ENCODE measurements around the gene CLMP.

GRCh38 chr11:123110397-123110796 is 84.7 kb downstream of the CLMP start:
- TF ChIP-seq, protein P1, sequence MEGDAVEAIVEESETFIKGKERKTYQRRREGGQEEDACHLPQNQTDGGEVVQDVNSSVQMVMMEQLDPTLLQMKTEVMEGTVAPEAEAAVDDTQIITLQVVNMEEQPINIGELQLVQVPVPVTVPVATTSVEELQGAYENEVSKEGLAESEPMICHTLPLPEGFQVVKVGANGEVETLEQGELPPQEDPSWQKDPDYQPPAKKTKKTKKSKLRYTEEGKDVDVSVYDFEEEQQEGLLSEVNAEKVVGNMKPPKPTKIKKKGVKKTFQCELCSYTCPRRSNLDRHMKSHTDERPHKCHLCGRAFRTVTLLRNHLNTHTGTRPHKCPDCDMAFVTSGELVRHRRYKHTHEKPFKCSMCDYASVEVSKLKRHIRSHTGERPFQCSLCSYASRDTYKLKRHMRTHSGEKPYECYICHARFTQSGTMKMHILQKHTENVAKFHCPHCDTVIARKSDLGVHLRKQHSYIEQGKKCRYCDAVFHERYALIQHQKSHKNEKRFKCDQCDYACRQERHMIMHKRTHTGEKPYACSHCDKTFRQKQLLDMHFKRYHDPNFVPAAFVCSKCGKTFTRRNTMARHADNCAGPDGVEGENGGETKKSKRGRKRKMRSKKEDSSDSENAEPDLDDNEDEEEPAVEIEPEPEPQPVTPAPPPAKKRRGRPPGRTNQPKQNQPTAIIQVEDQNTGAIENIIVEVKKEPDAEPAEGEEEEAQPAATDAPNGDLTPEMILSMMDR (IDR thresholded peaks at IDR 0.05; ENCODE audit: low read length): no peak
- no peak for TF ChIP-seq EZH2 (IDR thresholded peaks at IDR 0.05; ENCODE audit: borderline replicate concordance, low read length)
